RCC 7860 (cell line): ENCODE data around the gene UNC5C.

Experiments
- DNase-seq: peaks from one replicate; pipeline ENCODE4 v3.0.0-alpha.2; 2015; ENCODE audit warnings: low spot score
- FAIRE-seq: peaks from 2 replicates; lab custom pipeline; 2012; peaks lifted over from hg19 to GRCh38; lab: Jason Lieb, UNC

UNC5C gene

DNA sequence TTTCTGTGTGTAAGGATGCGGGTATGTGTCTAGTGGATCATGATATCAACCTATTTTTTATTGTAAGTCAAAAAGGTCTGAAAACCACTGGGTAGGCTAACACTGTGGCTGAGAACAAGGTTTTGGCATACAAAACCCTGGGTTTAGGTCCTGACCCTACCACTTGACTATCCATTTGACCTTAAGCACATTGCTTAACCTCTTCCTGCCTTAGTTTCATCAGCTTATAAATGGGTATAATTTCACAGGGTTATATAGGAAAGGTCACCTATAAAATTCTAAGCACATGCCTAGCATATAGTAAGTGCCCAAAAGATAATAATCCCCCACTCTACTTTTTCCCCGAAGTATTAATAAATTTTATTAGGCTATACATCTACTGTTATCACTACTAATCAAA lies 263.0 kb downstream of the UNC5C start:
- no peak for FAIRE-seq
- DNase-seq = no peak

DNA sequence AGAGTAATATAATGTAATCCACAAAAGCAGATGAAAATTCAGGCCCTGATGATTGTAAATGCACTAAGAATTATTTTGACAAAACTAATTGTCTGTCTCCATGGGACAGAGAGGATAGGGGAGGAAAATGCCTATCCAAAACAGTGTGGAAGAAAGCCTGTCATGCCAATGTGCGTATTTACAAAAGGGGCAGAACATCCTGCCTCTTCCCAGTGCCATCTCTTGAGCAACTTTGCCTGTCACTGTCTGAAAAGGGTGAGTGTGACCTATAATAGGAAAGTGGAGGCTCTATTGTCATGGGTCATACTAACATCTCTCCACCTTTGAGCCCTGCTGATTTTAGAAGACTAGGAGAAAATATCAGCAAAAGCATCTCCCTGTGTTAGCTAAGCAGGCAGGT lies 264.1 kb downstream of the UNC5C start:
- no peak for FAIRE-seq
- no peak for DNase-seq

DNA sequence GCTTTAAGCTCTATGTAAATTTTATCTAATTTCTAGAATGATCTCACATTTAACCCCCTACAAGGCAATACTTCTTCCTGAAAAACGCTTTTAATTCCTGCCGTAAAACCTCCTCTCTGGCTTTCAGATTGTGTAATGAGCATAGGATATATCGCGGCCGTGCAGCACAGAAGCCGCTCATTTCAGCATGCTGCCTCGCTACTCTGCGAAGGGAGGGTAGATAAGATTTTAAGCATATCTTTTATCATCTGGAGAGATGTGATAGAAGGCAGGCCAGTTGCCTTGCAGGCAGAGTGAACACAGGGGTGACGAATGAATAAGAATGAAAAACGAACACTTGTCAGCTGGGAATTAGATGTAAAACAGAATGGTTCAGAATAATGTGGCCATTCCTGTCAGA lies 265.5 kb downstream of the UNC5C start:
- DNase-seq = no peak
- FAIRE-seq = no peak

DNA sequence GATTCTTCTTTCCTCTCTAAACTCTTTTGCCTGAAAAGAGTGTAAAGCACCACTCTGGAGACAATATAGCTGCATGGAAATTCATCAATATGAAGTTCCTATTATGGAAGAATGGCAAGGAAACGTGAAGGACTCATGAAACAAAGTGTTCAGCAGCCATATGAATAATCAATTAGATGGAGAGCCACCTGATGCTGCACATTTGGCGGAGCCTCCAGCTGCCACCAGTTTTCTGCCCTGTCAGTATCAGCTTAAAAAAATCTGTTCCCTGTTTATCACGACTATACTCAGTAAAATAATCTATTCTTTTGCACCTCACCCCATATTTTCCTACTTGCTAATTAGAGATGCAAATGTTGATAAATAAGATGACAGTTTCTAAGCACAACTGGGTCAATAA lies 276.0 kb downstream of the UNC5C start:
- FAIRE-seq (no peak), DNase-seq (no peak)

DNA sequence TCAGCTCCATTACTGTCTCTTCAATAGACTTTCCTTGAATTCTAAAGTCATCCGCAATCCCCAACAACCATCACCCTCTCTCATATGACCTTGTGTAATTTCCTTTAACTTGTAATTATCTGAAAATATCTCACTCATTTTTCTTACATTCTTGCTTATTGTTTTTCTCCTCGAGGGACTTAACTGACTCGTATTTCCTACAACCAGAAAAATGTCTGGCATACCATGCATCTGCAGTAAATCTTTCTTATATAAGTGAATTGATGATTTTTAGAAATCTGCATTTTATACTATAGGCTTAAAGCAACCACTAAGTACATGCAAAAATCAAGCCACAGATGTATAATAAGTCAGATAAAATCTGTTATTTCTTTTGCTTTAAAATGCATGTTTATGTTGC lies 276.7 kb downstream of the UNC5C start:
- no peak for FAIRE-seq
- no peak for DNase-seq

DNA sequence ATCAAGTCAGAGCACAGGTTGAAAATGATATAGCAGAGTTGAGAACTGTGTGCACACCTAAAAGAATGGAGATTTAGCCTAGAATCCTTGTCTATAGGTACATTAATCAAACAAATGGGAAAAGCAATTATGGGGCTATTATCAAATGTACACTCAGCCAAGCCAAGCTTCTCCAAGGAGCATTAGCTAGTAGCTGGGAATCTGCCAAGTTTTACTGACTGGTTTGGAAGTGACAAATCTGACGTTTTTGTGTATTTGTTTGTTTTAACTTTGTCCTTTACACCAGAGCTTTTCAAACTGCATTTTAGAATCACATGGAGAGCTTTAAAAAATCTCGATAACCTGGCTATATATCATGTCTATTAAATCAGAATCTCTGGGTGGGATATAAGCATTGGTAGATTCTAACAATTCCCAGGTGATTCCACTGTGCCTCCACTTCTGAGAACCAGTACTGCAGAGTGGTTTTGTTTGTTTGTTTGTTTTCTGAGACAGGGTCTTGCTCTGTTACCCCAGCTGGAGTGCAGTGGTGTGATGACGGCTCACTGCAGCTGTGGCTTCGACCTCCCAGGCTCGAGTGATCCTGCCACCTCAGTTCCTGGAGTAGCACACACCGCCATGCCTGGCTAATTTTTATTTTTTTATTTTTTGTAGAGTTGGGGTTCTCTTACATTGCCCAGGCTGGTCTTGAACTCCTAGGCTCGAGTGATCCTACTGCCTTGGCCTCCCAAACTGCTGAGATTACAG lies 279.8 kb downstream of the UNC5C start:
- FAIRE-seq = no peak
- no peak for DNase-seq

DNA sequence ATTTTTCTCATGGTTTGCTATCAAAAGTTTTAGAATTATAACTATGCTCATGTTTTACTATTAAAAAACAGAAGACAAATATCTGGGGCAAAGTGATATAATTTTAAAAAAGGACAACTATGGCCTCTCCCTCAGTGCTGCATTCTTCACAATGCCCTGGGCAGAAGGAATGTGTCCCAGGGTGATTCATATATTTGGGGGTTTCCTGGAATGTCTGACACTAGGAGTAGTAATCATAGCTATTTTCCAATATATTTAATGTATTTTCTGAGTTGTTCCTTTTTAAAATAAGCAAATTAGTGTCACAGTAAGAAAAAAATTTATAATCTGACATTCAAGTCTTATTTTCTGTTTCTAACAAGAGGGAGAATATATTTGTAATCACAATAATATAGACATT lies 281.7 kb downstream of the UNC5C start:
- peak; percentile 65 for DNase-seq
- peak; percentile 85 for FAIRE-seq

DNA sequence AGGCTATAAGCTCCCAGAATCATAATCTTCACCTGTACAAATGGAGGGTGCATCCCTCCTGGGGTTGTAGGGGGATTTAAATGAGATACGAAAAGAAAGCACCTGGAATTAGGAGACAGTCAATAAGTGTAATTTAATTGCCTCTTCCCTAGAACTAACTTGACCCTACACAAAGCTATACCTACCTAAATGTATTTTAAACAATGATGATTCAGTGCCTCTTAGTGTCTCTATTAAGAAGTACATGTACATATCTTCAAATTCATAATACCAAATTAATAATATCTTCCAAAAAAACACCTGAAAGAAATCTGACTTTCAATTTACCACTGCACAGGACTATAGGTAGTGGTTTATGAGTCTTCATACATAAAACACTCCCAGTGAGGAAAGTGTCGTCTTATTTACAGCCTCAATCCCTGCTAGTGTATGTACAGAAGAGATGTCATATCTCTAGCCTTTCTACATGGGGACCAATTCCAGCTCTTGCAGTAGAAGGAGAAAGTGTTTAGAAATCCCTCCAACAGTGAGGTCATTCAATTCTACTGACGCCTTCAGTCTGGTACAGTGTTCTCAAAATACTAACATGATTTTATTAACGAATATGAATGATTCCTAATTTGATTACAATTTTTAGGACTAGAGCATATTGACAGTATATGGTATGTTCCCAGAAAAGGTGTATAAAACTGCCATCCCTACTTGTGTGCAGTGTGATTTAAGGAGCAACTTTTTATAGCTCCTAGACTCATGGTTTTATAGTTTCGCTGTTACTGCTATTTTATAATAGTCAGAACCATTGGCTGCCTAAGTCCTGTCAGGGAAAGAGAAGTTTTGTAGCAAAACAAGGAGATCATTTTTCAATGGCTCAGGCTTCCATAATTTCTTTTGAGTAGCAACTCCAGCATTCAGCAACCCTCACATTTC lies 282.7 kb downstream of the UNC5C start:
- FAIRE-seq = no peak

DNA sequence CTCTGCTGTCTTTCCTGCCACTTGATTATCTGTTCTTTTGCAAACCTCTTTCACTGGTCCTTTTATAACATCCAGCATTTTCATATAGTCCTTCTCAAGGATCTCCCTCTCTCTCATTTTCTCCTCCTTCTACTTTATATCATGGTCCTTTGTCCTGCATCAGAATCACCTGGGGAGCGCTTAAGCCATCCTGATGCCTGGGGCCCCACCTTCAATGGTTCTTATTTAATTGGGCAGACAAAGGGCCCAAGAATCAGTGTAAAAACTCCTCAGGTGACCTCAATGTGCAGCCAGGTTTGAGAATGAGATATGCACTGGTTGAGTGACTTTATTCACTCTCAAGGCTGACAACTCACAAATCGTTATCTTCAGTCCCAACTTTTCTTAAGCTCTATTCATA lies 283.9 kb downstream of the UNC5C start:
- FAIRE-seq (no peak), DNase-seq (no peak)

More for the DNA sequence above, 282.7 kb downstream of the UNC5C start:
- DNase-seq = no peak

DNA sequence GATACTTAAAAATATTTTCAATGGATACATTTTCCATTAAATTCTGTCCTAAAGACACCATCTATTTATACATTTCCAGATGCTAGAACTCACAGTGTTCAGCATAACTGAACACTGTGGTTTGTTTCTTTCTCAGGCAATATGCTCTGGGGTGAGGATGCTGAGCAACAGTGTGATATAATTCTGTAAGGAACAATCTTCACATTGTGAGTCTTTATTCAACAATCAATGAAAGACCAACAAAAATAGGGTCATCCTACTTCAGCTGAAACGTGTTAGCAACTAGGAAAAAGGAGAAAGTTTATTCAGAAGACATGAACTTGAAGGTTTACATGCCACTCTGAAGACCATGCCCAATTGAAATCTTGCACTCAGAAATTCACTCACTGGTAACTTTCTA lies 284.8 kb downstream of the UNC5C start:
- DNase-seq (no peak), FAIRE-seq (no peak)

DNA sequence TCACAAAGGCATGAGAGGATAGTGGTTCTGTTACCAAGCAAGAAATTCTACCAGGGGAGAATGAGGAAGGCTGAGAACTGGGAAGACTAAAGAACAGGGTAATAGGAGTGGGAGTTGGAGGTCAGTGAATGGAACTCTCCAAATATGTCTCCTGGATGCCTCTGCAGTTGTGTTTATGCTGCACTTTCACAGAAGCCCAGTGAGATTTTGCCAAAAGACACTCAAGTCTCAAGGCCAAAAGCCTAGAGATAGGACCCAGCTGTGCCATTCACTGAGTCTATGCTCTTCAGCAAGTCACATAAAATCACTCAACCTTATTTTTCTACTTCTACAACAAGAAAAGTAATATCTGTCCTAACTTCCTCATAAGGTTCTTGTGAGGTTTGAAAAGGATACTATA lies 285.4 kb downstream of the UNC5C start:
- FAIRE-seq (no peak), DNase-seq (no peak)

DNA sequence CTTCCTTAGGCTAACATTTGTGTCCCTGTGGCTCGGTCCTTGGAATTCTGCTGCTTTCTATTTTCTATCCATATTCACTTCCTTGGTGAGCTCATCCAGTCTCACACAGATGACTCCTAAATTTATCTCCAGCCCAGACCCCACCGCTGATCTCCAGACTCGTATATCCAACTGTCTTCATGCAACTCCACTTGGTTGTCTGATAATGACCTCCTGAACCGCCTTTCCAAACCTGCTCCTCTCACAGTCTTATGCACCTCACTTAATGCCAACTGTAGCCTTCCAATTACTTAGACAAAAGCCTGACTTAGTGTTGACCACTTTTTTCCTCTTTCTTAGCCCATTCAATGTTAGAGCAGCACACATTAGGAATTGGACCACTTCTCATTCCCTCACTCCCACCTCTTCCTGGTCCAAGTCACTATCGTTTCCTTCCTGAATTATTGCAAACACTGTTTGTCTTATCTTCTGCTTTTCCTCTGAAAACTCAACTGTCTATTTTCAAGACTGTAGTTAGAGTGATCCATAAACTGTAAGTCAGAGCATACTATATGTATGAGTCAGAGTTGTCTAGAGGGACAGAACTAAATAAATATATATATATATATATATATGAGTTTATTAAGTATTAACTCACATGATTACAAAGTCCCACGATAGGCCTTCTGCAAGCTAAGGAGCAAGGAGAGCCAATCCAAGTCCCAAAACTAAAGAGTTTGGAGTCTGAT lies 292.5 kb downstream of the UNC5C start:
- FAIRE-seq (no peak), DNase-seq (peak; percentile 6)

DNA sequence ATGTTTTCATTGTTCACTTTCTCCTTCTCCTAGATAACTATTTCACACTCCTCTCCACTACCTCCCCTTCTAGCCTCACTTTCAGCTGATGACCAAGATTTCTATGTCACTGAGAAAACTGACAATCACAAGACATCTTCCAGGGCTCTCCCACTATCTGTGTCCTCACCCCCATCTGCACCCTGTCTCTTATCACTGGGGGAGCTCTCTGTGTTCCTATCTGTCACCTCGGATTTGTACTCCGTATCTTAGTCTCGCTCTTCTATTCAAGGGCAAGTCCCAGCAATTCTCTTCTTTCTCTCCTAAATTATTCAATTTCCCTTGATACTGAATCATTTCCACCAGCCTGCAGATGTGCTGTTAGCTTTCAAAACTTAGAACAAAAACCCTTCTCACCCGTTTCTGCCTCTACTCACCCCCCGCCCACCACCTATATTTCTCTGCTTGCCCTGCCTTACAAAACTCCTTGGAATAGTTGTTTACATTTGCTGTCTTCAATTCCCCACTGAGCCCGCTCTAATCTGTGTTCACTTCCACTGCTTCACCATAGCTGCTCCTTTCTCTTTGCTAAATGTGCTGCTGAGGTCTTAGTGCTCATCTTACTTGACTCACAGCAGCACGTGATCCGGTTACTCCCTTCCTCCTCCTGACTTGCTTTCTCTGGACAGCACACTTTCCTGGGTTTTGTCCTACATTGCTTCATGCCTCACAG lies 293.2 kb downstream of the UNC5C start:
- DNase-seq (peak; percentile 45), FAIRE-seq (no peak)

DNA sequence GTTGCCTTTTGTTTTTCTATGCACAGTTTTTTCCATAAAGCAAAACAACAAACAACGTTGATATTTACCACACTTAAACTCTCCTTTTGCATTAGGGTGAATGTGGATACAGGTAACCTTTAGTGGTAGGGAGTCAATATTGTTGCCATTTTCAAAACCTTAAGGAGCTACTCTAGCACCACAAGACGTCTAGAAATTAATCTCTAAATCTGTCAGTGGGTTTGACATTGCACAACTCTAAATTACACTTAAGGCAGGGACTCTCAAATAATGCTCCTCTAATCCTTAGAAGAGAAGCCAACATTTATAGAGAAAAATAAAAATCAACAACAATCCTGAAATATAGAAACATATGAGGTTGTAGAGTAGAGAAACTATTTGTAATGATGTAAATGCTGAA lies 297.2 kb downstream of the UNC5C start:
- no peak for FAIRE-seq
- no peak for DNase-seq

DNA sequence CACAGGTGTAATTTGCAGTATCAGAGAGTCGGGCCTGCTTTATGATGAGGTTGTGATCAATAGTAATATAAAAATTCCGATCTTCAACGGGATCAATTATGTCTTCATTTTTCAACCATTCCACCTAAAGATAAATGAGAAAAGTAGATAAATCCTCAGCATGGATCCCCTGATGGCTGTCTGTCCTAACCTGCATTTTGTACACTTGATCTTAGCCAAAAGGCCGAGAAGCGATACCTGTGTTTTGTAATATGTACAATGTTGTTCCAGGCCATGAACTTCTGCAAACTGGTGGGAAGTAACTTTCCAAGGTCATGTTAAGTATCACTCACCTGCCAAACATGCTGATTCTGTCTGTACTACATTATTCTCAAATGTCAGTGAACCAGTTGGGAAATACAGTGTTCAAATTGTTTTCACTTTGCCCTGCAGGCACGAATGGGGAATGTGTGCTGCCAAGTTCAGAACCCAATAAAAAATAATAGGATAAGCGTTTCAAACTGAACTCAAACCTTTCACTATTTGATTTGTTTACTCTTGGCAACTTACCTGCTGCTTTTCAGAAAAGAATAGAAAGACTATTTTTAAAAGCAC lies 298.1 kb downstream of the UNC5C start:
- DNase-seq = no peak
- no peak for FAIRE-seq

DNA sequence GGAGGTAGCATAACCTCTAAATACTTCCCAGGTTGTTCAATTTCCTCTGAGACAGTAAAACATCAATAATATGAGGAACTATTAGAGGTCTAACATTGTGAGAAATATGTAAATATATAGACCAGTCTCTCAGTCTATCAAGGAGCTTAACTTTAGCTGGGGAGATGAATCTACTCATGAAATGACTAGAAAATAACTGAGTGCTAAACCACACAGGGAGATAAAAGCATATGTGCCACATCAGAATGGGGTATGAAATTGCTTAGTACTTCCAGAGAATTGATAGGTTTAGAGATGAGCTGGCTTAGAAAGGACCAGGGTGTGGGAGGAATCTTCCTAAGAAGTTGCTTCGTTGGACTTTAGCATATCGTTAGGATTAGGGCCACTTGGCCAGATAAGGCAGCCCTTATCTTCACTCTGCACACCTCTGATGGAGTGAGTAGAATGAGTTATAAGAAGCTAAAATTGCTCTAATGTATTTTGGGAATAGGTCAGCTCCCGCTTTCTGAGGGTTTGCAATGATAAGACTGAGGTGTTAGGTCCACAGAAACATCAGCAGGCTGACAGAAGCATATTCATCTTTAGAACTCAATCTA lies 299.2 kb downstream of the UNC5C start:
- FAIRE-seq (no peak), DNase-seq (no peak)

DNA sequence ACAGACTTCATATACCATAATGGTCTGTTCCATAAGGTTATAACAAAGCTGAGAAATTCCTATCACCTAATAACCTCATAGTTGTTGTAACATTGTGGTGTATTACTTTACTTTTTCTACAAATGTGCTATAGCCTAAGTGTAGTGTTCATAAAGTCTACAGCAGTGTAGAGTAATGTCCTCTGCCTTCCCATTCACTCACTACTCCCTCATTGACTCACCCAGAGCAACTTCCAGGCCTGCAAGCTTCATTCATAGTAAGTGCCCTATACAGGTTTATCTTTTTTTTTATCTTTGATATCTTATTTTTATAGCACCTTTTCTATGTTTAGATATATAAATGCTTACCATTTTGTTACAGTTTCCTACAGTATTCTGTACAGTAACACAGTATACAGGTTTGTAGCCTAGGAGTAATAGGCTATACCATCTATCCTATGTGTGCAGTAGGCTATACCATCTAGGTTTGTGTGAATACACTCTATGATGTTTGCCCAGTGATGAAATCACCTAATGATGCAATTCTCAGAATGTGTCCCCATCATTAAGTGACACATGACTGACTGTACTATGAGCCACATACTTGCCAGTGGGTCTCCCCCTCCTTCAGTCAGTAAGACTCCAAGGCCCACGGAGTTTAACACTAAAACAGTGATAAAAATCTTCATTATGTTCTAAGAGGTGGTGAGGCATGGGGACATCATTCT lies 299.9 kb downstream of the UNC5C start:
- peak; percentile 46 for DNase-seq
- no peak for FAIRE-seq

DNA sequence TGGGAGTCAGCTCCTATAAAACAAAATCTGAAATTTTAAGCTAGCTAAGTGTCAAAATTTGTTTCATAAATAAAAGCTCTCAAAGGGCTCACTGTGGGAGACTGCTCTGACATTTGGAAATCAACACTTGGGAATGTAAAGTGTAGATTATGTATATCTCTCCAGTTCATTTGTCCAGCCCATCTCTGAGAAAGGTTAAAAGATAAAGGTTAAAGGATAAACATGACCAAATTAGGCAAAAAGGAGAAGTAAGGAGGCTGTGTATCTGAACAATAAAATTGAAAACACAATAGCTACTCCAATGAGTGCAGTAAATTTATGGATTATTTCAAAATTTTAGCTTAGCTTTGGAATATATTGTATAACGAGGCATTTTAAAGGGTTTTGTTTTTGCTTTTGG lies 304.9 kb downstream of the UNC5C start:
- no peak for FAIRE-seq
- no peak for DNase-seq

DNA sequence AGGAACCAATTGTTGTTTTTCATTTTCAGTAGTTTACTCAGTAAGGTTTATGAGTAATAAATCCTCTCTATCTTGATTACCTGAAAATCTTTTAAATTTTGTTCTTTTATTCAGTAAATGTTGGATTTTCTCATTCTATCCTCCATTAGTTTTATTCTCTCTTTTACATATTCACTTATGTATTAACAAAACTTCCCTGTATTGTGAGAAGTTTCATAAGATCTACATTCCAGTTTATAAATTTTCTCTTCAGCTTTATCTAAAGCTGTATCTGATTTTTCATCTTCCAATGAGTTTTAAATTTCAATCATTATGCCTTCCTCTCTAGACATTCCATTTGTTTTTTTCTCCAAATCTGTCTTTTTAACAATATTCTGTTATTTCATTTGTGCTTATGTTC lies 310.2 kb downstream of the UNC5C start:
- FAIRE-seq = no peak
- DNase-seq = no peak
